ENCODE data around the gene NCOA3.

NCOA3 gene

GRCh38 chr20:47686545-47686944, 184.9 kb downstream of the NCOA3 start:
- Histone ChIP-seq H3K27me3 (ENCODE audit: control insufficient read depth in 1 of 2, insufficient read depth in 2 of 2, low read length in 2 of 2) (no peaks in the 10 kb centered on the region), H3K4me3 (ENCODE audit: low read length in 2 of 2) (no peak overlapping the region), H3K36me3 (ENCODE audit: control insufficient read depth in 2 of 2, insufficient read depth in 2 of 2, low read length in 2 of 2) (peaks cover 10 to 19% of the 10 kb centered on the region in 2 donors), H3K27ac (ENCODE audit: low read length) (no peak overlapping the region), H3K9me3 (ENCODE audit: control insufficient read depth in 2 of 2, low read length in 2 of 2) (peaks cover 2 to 8% of the 10 kb centered on the region in 2 donors), H3K9ac (ENCODE audit: low read length in 2 of 2) (peak overlapping the region in 1 of 2 donors; percentile 41), H3K4me1 (ENCODE audit: control insufficient read depth, insufficient read depth, low read length) (peaks cover 13% of the 10 kb centered on the region)

DNA sequence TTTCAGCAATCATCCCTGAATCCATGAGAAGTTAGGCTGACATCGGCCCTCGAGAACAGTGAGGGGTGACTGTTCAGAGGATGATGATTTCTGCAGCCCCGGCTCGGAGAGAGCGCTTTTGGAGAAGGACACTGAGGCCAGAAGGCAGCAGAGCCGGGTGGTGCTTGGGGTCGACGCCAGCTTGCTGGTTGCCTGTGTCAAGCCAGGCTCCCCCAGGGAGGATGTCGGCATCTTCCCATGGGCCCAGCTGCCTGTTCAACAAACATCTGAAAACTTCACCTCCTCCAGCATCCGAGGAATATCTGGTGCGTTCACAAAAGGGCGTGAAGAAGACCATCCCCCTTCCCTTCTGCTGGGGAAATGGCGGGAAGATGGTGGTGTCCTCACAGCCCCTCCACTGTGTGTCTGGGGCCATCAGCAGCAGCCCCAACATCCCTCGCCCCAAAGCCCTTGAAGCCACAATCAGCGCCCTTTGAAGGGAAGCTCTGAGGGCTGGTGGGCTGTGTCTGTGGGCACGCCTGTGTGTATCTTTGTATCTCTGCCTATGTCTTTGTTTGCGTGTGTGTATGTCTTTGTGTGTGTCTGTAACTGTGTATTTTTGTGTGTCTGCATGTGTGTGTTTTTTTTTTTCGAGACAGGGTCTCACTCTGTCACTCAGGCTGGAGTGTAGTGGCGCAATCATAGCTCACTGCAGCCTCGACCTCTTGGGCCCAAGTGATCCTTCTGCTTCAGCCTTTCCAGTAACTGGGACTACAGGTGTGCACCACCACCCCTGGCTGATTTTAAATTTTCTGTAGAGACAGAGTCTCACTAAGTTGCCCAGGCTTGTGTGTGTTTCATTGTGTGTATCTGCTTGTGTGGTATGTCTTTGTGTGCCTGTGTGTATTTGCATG, 185.7 kb downstream of the NCOA3 start:
- Histone ChIP-seq H3K9me3 (ENCODE audit: control insufficient read depth in 2 of 2, low read length in 2 of 2) (peaks cover 8 to 15% of the 10 kb centered on the region in 2 donors), H3K4me3 (ENCODE audit: low read length in 2 of 2) (no peak overlapping the region), H3K4me1 (ENCODE audit: control insufficient read depth, insufficient read depth, low read length) (peaks cover 13% of the 10 kb centered on the region), H3K27me3 (ENCODE audit: control insufficient read depth in 1 of 2, insufficient read depth in 2 of 2, low read length in 2 of 2) (no peaks in the 10 kb centered on the region), H3K9ac (ENCODE audit: low read length in 2 of 2) (no peak overlapping the region), H3K27ac (ENCODE audit: low read length) (no peak overlapping the region), H3K36me3 (ENCODE audit: control insufficient read depth in 2 of 2, insufficient read depth in 2 of 2, low read length in 2 of 2) (peaks cover 10 to 19% of the 10 kb centered on the region in 2 donors)

GRCh38 chr20:47688385-47689381, 187.0 kb downstream of the NCOA3 start:
- H3K27ac ChIP-seq (ENCODE audit: low read length): no peak overlapping the region
- no peak overlapping the region for H3K4me3 ChIP-seq (ENCODE audit: low read length in 2 of 2)
- no peak overlapping the region for H3K9ac ChIP-seq (ENCODE audit: low read length in 2 of 2)
- H3K27me3 ChIP-seq (ENCODE audit: control insufficient read depth in 1 of 2, insufficient read depth in 2 of 2, low read length in 2 of 2): no peaks in the 10 kb centered on the region
- peaks cover 11 to 15% of the 10 kb centered on the region in 2 donors for H3K9me3 ChIP-seq (ENCODE audit: control insufficient read depth in 2 of 2, low read length in 2 of 2)
- peaks cover 4 to 15% of the 10 kb centered on the region in 2 donors for H3K36me3 ChIP-seq (ENCODE audit: control insufficient read depth in 2 of 2, insufficient read depth in 2 of 2, low read length in 2 of 2)
- H3K4me1 ChIP-seq (ENCODE audit: control insufficient read depth, insufficient read depth, low read length): peaks cover 10% of the 10 kb centered on the region

GRCh38 chr20:47689731-47690130, 188.0 kb downstream of the NCOA3 start:
- peaks cover 4 to 15% of the 10 kb centered on the region in 2 donors for H3K36me3 ChIP-seq (ENCODE audit: control insufficient read depth in 2 of 2, insufficient read depth in 2 of 2, low read length in 2 of 2)
- no peak overlapping the region for H3K9ac ChIP-seq (ENCODE audit: low read length in 2 of 2)
- no peaks in the 10 kb centered on the region for H3K27me3 ChIP-seq (ENCODE audit: control insufficient read depth in 1 of 2, insufficient read depth in 2 of 2, low read length in 2 of 2)
- peaks cover 11% of the 10 kb centered on the region for H3K4me1 ChIP-seq (ENCODE audit: control insufficient read depth, insufficient read depth, low read length)
- H3K9me3 ChIP-seq (ENCODE audit: control insufficient read depth in 2 of 2, low read length in 2 of 2): peaks cover 11 to 15% of the 10 kb centered on the region in 2 donors
- no peak overlapping the region for H3K27ac ChIP-seq (ENCODE audit: low read length)
- no peak overlapping the region for H3K4me3 ChIP-seq (ENCODE audit: low read length in 2 of 2)

DNA sequence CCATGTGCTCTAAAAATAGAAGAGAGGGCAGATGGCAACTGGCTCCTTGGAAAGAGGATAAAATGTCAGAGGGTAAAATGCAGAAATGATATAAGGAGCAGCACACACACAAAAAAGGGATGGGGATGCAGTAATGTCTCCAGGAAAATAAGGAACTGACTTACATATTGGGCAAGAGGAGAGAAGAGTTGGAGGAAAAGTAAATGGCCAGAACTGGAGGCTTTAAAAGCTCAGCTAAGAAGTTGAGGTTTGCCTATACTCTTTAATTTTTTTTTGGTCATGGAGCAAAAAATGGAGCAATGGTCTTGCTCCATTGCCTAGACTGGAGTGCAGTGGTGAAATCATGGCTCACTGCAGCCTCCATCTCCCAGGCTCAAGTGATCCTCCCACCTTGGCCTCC, 189.9 kb downstream of the NCOA3 start:
- peaks cover 10% of the 10 kb centered on the region for H3K4me1 ChIP-seq (ENCODE audit: control insufficient read depth, insufficient read depth, low read length)
- H3K9ac ChIP-seq (ENCODE audit: low read length in 2 of 2): no peak overlapping the region
- no peak overlapping the region for H3K4me3 ChIP-seq (ENCODE audit: low read length in 2 of 2)
- H3K27me3 ChIP-seq (ENCODE audit: control insufficient read depth in 1 of 2, insufficient read depth in 2 of 2, low read length in 2 of 2): no peaks in the 10 kb centered on the region
- peaks cover 11 to 15% of the 10 kb centered on the region in 2 donors for H3K9me3 ChIP-seq (ENCODE audit: control insufficient read depth in 2 of 2, low read length in 2 of 2)
- H3K27ac ChIP-seq (ENCODE audit: low read length): no peak overlapping the region
- H3K36me3 ChIP-seq (ENCODE audit: control insufficient read depth in 2 of 2, insufficient read depth in 2 of 2, low read length in 2 of 2): peaks cover 4 to 15% of the 10 kb centered on the region in 2 donors

- Histone ChIP-seq H3K27ac (ENCODE audit: low read length) (no peak overlapping the region), H3K27me3 (ENCODE audit: control insufficient read depth in 1 of 2, insufficient read depth in 2 of 2, low read length in 2 of 2) (no peaks in the 10 kb centered on the region), H3K9ac (ENCODE audit: low read length in 2 of 2) (no peak overlapping the region), H3K9me3 (ENCODE audit: control insufficient read depth in 2 of 2, low read length in 2 of 2) (peaks cover 11 to 15% of the 10 kb centered on the region in 2 donors), H3K4me1 (ENCODE audit: control insufficient read depth, insufficient read depth, low read length) (peaks cover 4% of the 10 kb centered on the region), H3K36me3 (ENCODE audit: control insufficient read depth in 2 of 2, insufficient read depth in 2 of 2, low read length in 2 of 2) (peaks cover 6 to 11% of the 10 kb centered on the region in 2 donors), H3K4me3 (ENCODE audit: low read length in 2 of 2) (no peak overlapping the region)
Observed at GRCh38 chr20:47694021-47694818, 192.5 kb downstream of the NCOA3 start.

- Histone ChIP-seq H3K27ac (ENCODE audit: low read length) (no peak overlapping the region), H3K36me3 (ENCODE audit: control insufficient read depth in 2 of 2, insufficient read depth in 2 of 2, low read length in 2 of 2) (peaks cover 5 to 6% of the 10 kb centered on the region in 2 donors), H3K27me3 (ENCODE audit: control insufficient read depth in 1 of 2, insufficient read depth in 2 of 2, low read length in 2 of 2) (no peaks in the 10 kb centered on the region), H3K9me3 (ENCODE audit: control insufficient read depth in 2 of 2, low read length in 2 of 2) (peaks cover 4 to 7% of the 10 kb centered on the region in 2 donors), H3K9ac (ENCODE audit: low read length in 2 of 2) (no peak overlapping the region), H3K4me1 (ENCODE audit: control insufficient read depth, insufficient read depth, low read length) (peaks cover 4% of the 10 kb centered on the region), H3K4me3 (ENCODE audit: low read length in 2 of 2) (no peak overlapping the region)
Observed at GRCh38 chr20:47696856-47697255, 195.2 kb downstream of the NCOA3 start.

GRCh38 chr20:47698142-47698541, 196.5 kb downstream of the NCOA3 start:
- H3K27ac ChIP-seq (ENCODE audit: low read length): no peak overlapping the region
- no peaks in the 10 kb centered on the region for H3K9me3 ChIP-seq (ENCODE audit: control insufficient read depth in 2 of 2, low read length in 2 of 2)
- H3K36me3 ChIP-seq (ENCODE audit: control insufficient read depth in 2 of 2, insufficient read depth in 2 of 2, low read length in 2 of 2): peaks cover 7 to 9% of the 10 kb centered on the region in 2 donors
- H3K27me3 ChIP-seq (ENCODE audit: control insufficient read depth in 1 of 2, insufficient read depth in 2 of 2, low read length in 2 of 2): no peaks in the 10 kb centered on the region
- no peak overlapping the region for H3K4me3 ChIP-seq (ENCODE audit: low read length in 2 of 2)
- H3K4me1 ChIP-seq (ENCODE audit: control insufficient read depth, insufficient read depth, low read length): peaks cover 4% of the 10 kb centered on the region
- no peak overlapping the region for H3K9ac ChIP-seq (ENCODE audit: low read length in 2 of 2)

DNA sequence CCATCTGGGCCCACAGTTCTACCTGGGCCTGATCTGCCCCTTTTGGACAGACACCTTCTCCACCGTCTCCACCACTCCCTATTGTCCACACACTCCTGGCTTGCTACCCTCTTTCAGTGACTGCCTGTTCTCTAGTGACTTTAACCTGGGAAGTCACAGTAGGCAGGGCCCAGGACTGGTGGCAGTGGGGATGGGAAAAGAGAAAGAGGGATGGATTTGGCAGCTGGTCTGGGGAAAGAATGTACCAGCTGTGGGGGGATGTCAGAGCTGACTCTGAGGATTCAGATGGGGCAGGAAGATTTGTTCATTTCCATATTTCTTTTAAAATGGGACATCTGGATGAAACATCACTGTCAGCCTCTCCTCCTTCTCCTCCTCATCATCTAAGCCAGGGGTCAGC, 198.1 kb downstream of the NCOA3 start:
- H3K36me3 ChIP-seq (ENCODE audit: control insufficient read depth in 2 of 2, insufficient read depth in 2 of 2, low read length in 2 of 2): peaks cover 7 to 9% of the 10 kb centered on the region in 2 donors
- H3K27me3 ChIP-seq (ENCODE audit: control insufficient read depth in 1 of 2, insufficient read depth in 2 of 2, low read length in 2 of 2): no peaks in the 10 kb centered on the region

DNA sequence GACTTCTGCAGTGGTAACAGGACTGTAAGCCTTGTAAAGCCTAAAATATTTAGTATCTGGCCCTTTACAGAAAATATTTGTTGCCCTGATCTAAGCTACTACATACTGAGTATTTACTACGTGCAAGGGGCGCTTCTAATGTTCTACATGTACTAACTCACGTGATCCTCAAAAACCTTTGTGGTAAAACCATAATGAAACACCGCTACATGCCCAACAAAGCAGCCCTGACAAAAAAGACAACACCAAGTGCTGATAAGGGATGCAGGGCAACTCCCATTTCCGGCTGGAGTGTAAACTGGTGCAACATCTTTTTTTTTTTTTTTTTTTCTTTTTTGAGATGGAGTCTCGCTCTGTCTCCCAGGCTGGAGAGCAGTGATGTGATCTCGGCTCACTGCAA, 198.6 kb downstream of the NCOA3 start:
- H3K4me3 ChIP-seq (ENCODE audit: low read length in 2 of 2): no peak overlapping the region
- peaks cover 5% of the 10 kb centered on the region for H3K4me1 ChIP-seq (ENCODE audit: control insufficient read depth, insufficient read depth, low read length)
- H3K36me3 ChIP-seq (ENCODE audit: control insufficient read depth in 2 of 2, insufficient read depth in 2 of 2, low read length in 2 of 2): peaks cover 7 to 9% of the 10 kb centered on the region in 2 donors
- no peaks in the 10 kb centered on the region for H3K27me3 ChIP-seq (ENCODE audit: control insufficient read depth in 1 of 2, insufficient read depth in 2 of 2, low read length in 2 of 2)
- no peaks in the 10 kb centered on the region for H3K9me3 ChIP-seq (ENCODE audit: control insufficient read depth in 2 of 2, low read length in 2 of 2)
- H3K9ac ChIP-seq (ENCODE audit: low read length in 2 of 2): no peak overlapping the region
- H3K27ac ChIP-seq (ENCODE audit: low read length): no peak overlapping the region

More for the DNA sequence above, 198.1 kb downstream of the NCOA3 start:
- peaks cover 3% of the 10 kb centered on the region for H3K4me1 ChIP-seq (ENCODE audit: control insufficient read depth, insufficient read depth, low read length)
- no peaks in the 10 kb centered on the region for H3K9me3 ChIP-seq (ENCODE audit: control insufficient read depth in 2 of 2, low read length in 2 of 2)
- no peak overlapping the region for H3K27ac ChIP-seq (ENCODE audit: low read length)
- no peak overlapping the region for H3K4me3 ChIP-seq (ENCODE audit: low read length in 2 of 2)
- no peak overlapping the region for H3K9ac ChIP-seq (ENCODE audit: low read length in 2 of 2)
